ENCODE data around the gene NDUFA5.

GRCh38 chr7:123538189-123538714, 19.4 kb downstream of the NDUFA5 start:
- TF ChIP-seq SUZ12 (IDR thresholded peaks at IDR 0.05) = no peak
- no peak for TF ChIP-seq SP1 (IDR thresholded peaks at IDR 0.05)
- no peak for TF ChIP-seq FOXA1 (IDR thresholded peaks at IDR 0.05)
- TF ChIP-seq LEF1 (IDR thresholded peaks at IDR 0.05; ENCODE audit: borderline replicate concordance) = no peak
- TF ChIP-seq CTBP1 (IDR thresholded peaks at IDR 0.05; ENCODE audit: borderline replicate concordance) = no peak
- TF ChIP-seq BHLHE40 (IDR thresholded peaks at IDR 0.05; ENCODE audit: borderline replicate concordance) = no peak
- no peak for TF ChIP-seq L3MBTL2 (conservative IDR thresholded peaks at IDR 0.05)
- TF ChIP-seq NFRKB (IDR thresholded peaks at IDR 0.05) = no peak
- TF ChIP-seq TARDBP (IDR thresholded peaks at IDR 0.05) = no peak
- no peak for TF ChIP-seq ELF4 (IDR thresholded peaks at IDR 0.05)
- no peak for TF ChIP-seq FOXK2 (IDR thresholded peaks at IDR 0.05)
- TF ChIP-seq PKNOX1 (IDR thresholded peaks at IDR 0.05) = peak; percentile 42; the same call in 1 of the 2 replicates

All from HEK293T (cell line).